ENCODE data around the gene IL6. TPM values are rescaled to one million over a fixed set of nuclear protein-coding genes. Genes with fewer than 3 reads are reported as not detected.

The IL6 gene
- total RNA-seq, 1 experiment from 2014 or later, result not detected

DNA sequence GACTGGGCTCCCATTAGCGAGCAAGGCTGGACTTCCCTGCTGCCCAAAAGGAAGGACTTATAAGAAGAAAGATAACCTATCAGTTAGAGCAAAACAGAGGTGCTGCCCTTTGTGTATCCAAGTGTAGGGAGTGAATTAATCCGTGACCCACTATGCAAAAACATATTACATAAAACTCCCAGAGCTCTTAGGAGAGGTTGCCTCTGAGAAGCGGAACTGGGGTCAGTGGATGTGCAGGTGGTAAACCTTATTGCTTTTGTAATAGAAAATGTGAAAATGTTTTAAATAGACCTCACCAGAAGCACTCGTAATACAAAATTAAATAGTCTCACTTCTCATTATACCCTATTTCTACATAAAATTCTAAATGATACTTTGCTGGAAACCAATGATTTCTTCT lies 17.1 kb upstream of the IL6 start (continued):
- no peak for TF ChIP-seq REST (IDR thresholded peaks at IDR 0.05; ENCODE audit: low read depth)
- TF ChIP-seq, protein P1, sequence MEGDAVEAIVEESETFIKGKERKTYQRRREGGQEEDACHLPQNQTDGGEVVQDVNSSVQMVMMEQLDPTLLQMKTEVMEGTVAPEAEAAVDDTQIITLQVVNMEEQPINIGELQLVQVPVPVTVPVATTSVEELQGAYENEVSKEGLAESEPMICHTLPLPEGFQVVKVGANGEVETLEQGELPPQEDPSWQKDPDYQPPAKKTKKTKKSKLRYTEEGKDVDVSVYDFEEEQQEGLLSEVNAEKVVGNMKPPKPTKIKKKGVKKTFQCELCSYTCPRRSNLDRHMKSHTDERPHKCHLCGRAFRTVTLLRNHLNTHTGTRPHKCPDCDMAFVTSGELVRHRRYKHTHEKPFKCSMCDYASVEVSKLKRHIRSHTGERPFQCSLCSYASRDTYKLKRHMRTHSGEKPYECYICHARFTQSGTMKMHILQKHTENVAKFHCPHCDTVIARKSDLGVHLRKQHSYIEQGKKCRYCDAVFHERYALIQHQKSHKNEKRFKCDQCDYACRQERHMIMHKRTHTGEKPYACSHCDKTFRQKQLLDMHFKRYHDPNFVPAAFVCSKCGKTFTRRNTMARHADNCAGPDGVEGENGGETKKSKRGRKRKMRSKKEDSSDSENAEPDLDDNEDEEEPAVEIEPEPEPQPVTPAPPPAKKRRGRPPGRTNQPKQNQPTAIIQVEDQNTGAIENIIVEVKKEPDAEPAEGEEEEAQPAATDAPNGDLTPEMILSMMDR (IDR thresholded peaks at IDR 0.05 in 2 of 3, conservative IDR thresholded peaks at IDR 0.05 in 1 of 3; ENCODE audit: borderline replicate concordance in 1 of 3, insufficient read depth in 1 of 3, low read depth in 2 of 3, low read length in 2 of 3), result no peak
- no peak for TF ChIP-seq FOSL1 (IDR thresholded peaks at IDR 0.05; ENCODE audit: low read depth)
- TF ChIP-seq ZNF274 (IDR thresholded peaks at IDR 0.05; ENCODE audit: low read depth, low read length), result no peak
- no peak for TF ChIP-seq JUND (IDR thresholded peaks at IDR 0.05)
- no peak for TF ChIP-seq CBX3 (IDR thresholded peaks at IDR 0.05; ENCODE audit: low read depth)
- no peak for TF ChIP-seq EZH2phosphoT487 (IDR thresholded peaks at IDR 0.05; ENCODE audit: borderline replicate concordance)

DNA sequence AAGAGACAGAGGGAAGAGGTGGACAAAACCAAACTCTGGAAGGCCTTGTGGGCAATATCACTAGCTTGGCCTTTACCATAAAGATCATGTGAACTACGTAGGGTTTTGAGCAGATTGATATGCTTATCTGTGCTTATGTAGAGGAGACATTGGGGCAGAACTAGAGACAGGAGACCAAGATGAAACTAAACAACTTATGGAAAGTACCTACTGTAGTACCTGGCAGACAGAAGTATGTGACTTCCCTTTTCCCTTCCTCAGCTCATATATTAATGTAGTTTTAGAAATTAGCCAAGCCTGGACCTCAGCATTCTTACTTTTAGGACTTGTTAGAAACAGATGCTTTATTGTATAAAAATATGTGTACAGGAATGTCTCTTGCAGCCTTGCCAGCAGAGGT lies 14.0 kb upstream of the IL6 start:
- no peaks in the 10 kb centered on the region for H3K79me2 ChIP-seq (ENCODE audit: insufficient read depth, low read length)
- H3K4me1 ChIP-seq (ENCODE audit: control insufficient read depth in 1 of 2, insufficient read depth in 2 of 2, low read length in 2 of 2), result no peaks in the 10 kb centered on the region
- H3K9me2 ChIP-seq (ENCODE audit: insufficient read depth), result no peaks in the 10 kb centered on the region
- RAD21 ChIA-PET (ENCODE audit: low non-redundant PET in 1 of 2, low total read pairs in 2 of 2, uncharacterized antibody in 2 of 2, unreplicated experiment in 2 of 2), result no interaction called here
- H3K36me3 ChIP-seq (ENCODE audit: control insufficient read depth in 1 of 2, insufficient read depth in 2 of 2, low read length in 2 of 2), result no peaks in the 10 kb centered on the region
- BruUV-seq (replicated peaks), result no TSS peak
- ATAC-seq, result no peak
- H4K20me1 ChIP-seq (ENCODE audit: insufficient read depth), result no peaks in the 10 kb centered on the region
- H3K27ac ChIP-seq (ENCODE audit: low read depth, low read length), result no peak overlapping the region
- DNase-seq (ENCODE audit: low read depth, low spot score), result no peak
- no peaks in the 10 kb centered on the region for H3K9me3 ChIP-seq (ENCODE audit: control insufficient read depth in 1 of 2, insufficient read depth in 1 of 2, low read depth in 1 of 2, low read length in 2 of 2)
- H3K27me3 ChIP-seq (ENCODE audit: insufficient read depth, low read length), result no peaks in the 10 kb centered on the region
- intact Hi-C loops (cut with micrococcal nuclease), result no loop called here
- CTCF ChIA-PET, result no interaction called here
- no peak overlapping the region for H2AFZ ChIP-seq (ENCODE audit: low read depth, low read length, poor library complexity, severe bottlenecking)
- no peak overlapping the region for H3K4me2 ChIP-seq (ENCODE audit: low read length)
- H3K4me3 ChIP-seq (replicated peaks in 1 of 2; ENCODE audit: low read depth in 1 of 2, low read length in 2 of 2), result no peak overlapping the region
- POLR2A ChIA-PET, result no interaction called here
- no peak overlapping the region for H3K9ac ChIP-seq (ENCODE audit: low read length)
- TF ChIP-seq ATF3 (IDR thresholded peaks at IDR 0.05), result no peak
- no peak for TF ChIP-seq SRF (IDR thresholded peaks at IDR 0.05; ENCODE audit: low read depth)
- TF ChIP-seq POLR2A (IDR thresholded peaks at IDR 0.05; ENCODE audit: borderline replicate concordance, extremely low read depth, insufficient read depth, insufficient read length), result no peak
- TF ChIP-seq CEBPB (IDR thresholded peaks at IDR 0.05; ENCODE audit: low read depth), result no peak
- no peak for TF ChIP-seq POLR2AphosphoS5 (IDR thresholded peaks at IDR 0.05; ENCODE audit: low read depth, low read length)
- no peak for TF ChIP-seq ZFX (IDR thresholded peaks at IDR 0.05)
- no peak for TF ChIP-seq EGR1 (IDR thresholded peaks at IDR 0.05; ENCODE audit: low read depth)
- no peak for TF ChIP-seq YY1 (IDR thresholded peaks at IDR 0.05; ENCODE audit: extremely low read depth, insufficient replicate concordance, low read depth, low read length)
- no peak for TF ChIP-seq REST (IDR thresholded peaks at IDR 0.05; ENCODE audit: low read depth)
- TF ChIP-seq FOSL1 (IDR thresholded peaks at IDR 0.05; ENCODE audit: low read depth), result no peak
- TF ChIP-seq MAX (IDR thresholded peaks at IDR 0.05), result no peak
- no peak for TF ChIP-seq EZH2 (IDR thresholded peaks at IDR 0.05)
- no peak for TF ChIP-seq EZH2phosphoT487 (IDR thresholded peaks at IDR 0.05; ENCODE audit: borderline replicate concordance)

Data from HCT116 (cell line).